SH-SY5Y (cell line): ENCODE measurements around the gene ATG12.

Source experiments
- GATA2 ChIP-seq: IDR thresholded peaks from 2 replicates; pipeline ENCODE4 v1.6.1; 2011; ENCODE audit warnings: mild to moderate bottlenecking, low read depth, low read length
- GATA3 ChIP-seq: IDR thresholded peaks from 2 replicates; pipeline ENCODE4 v1.6.1; 2011; ENCODE audit warnings: low read depth, mild to moderate bottlenecking, low read length, moderate library complexity

The ATG12 gene

DNA sequence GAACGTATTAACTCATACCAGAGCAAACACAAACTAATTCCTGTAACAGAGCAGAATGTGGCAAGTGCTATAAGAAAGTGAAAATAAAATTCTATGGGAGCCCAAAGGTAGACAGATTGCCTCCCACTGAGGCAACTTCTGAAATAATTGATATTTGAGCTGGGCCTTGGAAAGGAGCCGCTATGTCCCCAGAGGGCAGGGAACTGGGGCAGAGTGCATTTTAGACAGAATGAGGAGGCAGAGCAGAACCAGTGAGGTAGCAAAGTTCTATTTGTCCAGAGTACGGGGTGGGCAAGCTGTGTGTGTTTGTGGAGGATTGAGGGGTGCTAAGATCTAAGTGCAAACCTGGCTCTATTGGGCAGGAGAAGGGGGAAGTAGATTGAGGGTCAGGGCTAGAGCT, 44.7 kb downstream of the ATG12 start:
- no peak for TF ChIP-seq GATA3
- TF ChIP-seq GATA2, result no peak

GRCh38 chr5:115795700-115796099, 45.7 kb downstream of the ATG12 start:
- TF ChIP-seq GATA2 (no peak), GATA3 (no peak)

DNA sequence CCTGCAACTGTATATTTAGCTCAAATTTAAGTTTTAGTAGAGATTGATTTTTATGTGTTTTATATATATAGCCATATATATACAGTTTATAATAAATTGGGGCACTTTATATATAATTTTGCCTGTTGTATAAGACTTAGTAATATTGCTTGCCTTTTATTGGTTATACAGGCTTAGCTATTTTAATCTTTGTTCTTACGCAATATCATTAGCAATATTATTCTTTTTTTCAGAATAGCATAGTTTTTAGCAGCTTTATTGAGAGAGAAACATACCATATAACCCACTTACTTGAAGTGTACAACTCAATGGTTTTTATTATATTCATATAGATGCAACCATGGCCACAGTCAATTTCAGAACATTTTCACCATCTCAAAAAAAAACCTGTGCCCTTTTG, 52.9 kb downstream of the ATG12 start:
- TF ChIP-seq GATA2 (no peak), GATA3 (no peak)

GRCh38 chr5:115787426-115787825, 53.9 kb downstream of the ATG12 start:
- TF ChIP-seq GATA2, result no peak
- TF ChIP-seq GATA3, result no peak

- no peak for TF ChIP-seq GATA2
- no peak for TF ChIP-seq GATA3
Observed at GRCh38 chr5:115785381-115786065, 55.8 kb downstream of the ATG12 start.

DNA sequence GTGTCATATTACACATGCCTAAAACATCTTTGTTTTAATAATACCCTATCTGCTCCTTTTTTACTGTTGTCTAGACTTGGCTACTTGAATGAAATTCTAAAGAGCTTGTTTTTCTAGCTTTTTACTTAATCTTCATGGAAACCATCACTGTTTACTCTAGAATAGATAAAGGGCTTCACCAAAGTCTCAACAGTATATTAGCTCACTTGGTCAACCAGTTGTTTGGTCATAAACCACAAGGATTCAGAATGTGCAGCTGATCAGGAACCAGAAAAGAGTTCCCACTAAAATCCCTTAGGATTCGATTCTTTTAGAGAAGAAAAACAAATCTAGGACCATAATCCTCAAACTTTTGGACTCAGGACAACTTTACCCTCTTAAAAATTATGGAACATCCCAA, 62.9 kb downstream of the ATG12 start:
- TF ChIP-seq GATA3 (no peak), GATA2 (no peak)
